ENCODE measurements around the gene P2RY8. TPM values are rescaled to one million over a fixed set of nuclear protein-coding genes. Genes with fewer than 3 reads are reported as not detected.

P2RY8 gene
- total and polyA plus RNA-seq, 2 of the 4 experiments (the other 2 are of a cell fraction) = not detected

- no peak overlapping the region for H3K56ac ChIP-seq (ENCODE audit: extremely low read depth, insufficient read depth, low read length)
- intact Hi-C loops (cut with micrococcal nuclease) = no loop called here
- no peak overlapping the region for H2AFZ ChIP-seq (replicated peaks; ENCODE audit: low read length, poor library complexity)
- H3K4me2 ChIP-seq (ENCODE audit: low read depth, low read length) = no peak overlapping the region
- no peaks in the 10 kb centered on the region for H3K4me1 ChIP-seq (ENCODE audit: control insufficient read depth, insufficient read depth, low read length)
- H3K79me1 ChIP-seq (ENCODE audit: low read depth in 1 of 2, low read length in 2 of 2) = no peaks in the 10 kb centered on the region
- no peaks in the 10 kb centered on the region for H3K9me3 ChIP-seq (ENCODE audit: control insufficient read depth, insufficient read depth, low read length)
- ATAC-seq (ENCODE audit: low read depth) = no peak
- no peak overlapping the region for H2BK20ac ChIP-seq (ENCODE audit: low read depth, low read length)
- H4K5ac ChIP-seq (ENCODE audit: low read depth, low read length) = no peak overlapping the region
- H3K14ac ChIP-seq (replicated peaks; ENCODE audit: low read depth, low read length) = no peak overlapping the region
- H3K4ac ChIP-seq (ENCODE audit: low read depth, low read length) = no peak overlapping the region
- no peak overlapping the region for H2AK9ac ChIP-seq (replicated peaks; ENCODE audit: low read depth, low read length, poor library complexity)
- H4K91ac ChIP-seq (ENCODE audit: insufficient read depth, low read depth, low read length) = no peak overlapping the region
- no peak overlapping the region for H3K9ac ChIP-seq (ENCODE audit: low read depth, low read length)
- no peaks in the 10 kb centered on the region for H3K36me3 ChIP-seq (ENCODE audit: control insufficient read depth, insufficient read depth, low read length)
- no peaks in the 10 kb centered on the region for H3K9me1 ChIP-seq (ENCODE audit: insufficient read depth, low read length)
- no peak overlapping the region for H2AK5ac ChIP-seq (ENCODE audit: low read depth, low read length)
- dilution Hi-C loops (cut with HindIII; ENCODE audit: low sequenced_read_pairs, unreplicated experiment) = no loop called here
- DNase-seq = no peak
- H4K8ac ChIP-seq (ENCODE audit: low read depth in 2 of 2, low read length in 2 of 2) = no peak overlapping the region
- H3K4me3 ChIP-seq (ENCODE audit: insufficient read depth, low read depth, low read length) = no peak overlapping the region
- H3K27me3 ChIP-seq (ENCODE audit: control insufficient read depth, insufficient read depth, low read length) = peaks cover 7% of the 10 kb centered on the region; the same call in 1 of the 2 replicates
- no peak overlapping the region for H3K27ac ChIP-seq (ENCODE audit: insufficient read depth, low read length)
- CTCF ChIA-PET = no interaction called here
- H3K18ac ChIP-seq (ENCODE audit: low read depth, low read length) = no peak overlapping the region
- TF ChIP-seq CTCF (conservative IDR thresholded peaks at IDR 0.05; ENCODE audit: low read depth, low read length) = no peak
- TF ChIP-seq MXI1 (IDR thresholded peaks at IDR 0.05; ENCODE audit: borderline replicate concordance, low read depth, low read length) = no peak
- POLR2A ChIA-PET (ENCODE audit: unreplicated experiment) = no interaction called here
- 83% methylated on average over 12 of the region's 20 CpGs; no CpG with 5 or more reads in 1 of the 2 experiments for WGBS, 2 experiments (ENCODE audit: extremely low coverage in 2 of 2, insufficient read length in 1 of 2)
- H2BK15ac ChIP-seq (ENCODE audit: low read depth, low read length) = no peak overlapping the region
- in situ Hi-C loops (cut with MboI; ENCODE audit: low sequenced_read_pairs) = loop anchor here (25.0 kb wide), 2 partner anchors 119 to 1344 kb away; partner anchors contain the start of gene AKAP17A
- no peak overlapping the region for H2BK120ac ChIP-seq (ENCODE audit: low read depth, low read length)
- no peaks in the 10 kb centered on the region for H4K20me1 ChIP-seq (ENCODE audit: insufficient read depth, low read length)
- no peak overlapping the region for H3K23ac ChIP-seq (ENCODE audit: low read depth, low read length)
- no TSS peak for BruUV-seq (replicated peaks)
- no peak overlapping the region for H2BK5ac ChIP-seq (ENCODE audit: low read depth, low read length, poor library complexity, severe bottlenecking)
These were observed 68.7 kb downstream of the P2RY8 start for GRCh38 chrX:1468250-1468772.
